HPDE6-E6E7 (cell line): ENCODE data around the gene N4BP2L1.
"Not testable (repeated sequence)": the region's sequence is repeated elsewhere in the genome, so short reads cannot be mapped to it uniquely, and the experiment has no call there.

Experiments
- DNase-seq: peaks from one replicate; pipeline ENCODE4 v3.0.0; 2011; ENCODE audit warnings: missing footprints; ENCODE audit errors: extremely low spot score

Gene N4BP2L1

GRCh38 chr13:32390048-32390447, 37.9 kb downstream of the N4BP2L1 start:
- no peak for DNase-seq

GRCh38 chr13:32385410-32385809, 42.5 kb downstream of the N4BP2L1 start:
- DNase-seq, result no peak

GRCh38 chr13:32384702-32385101, 43.2 kb downstream of the N4BP2L1 start:
- DNase-seq, result no peak

GRCh38 chr13:32383836-32384618, 43.9 kb downstream of the N4BP2L1 start:
- no peak for DNase-seq

GRCh38 chr13:32381539-32381938, 46.4 kb downstream of the N4BP2L1 start:
- no peak for DNase-seq

GRCh38 chr13:32378012-32378411, 49.9 kb downstream of the N4BP2L1 start:
- no peak for DNase-seq

GRCh38 chr13:32376642-32377415, 51.1 kb downstream of the N4BP2L1 start:
- DNase-seq, result no peak

- DNase-seq, result no peak
These were observed 57.1 kb downstream of the N4BP2L1 start for GRCh38 chr13:32370805-32371204.

- no peak for DNase-seq
These were observed 65.4 kb downstream of the N4BP2L1 start for GRCh38 chr13:32362574-32362973.

- DNase-seq, result not testable (repeated sequence)
These were observed 72.0 kb downstream of the N4BP2L1 start for GRCh38 chr13:32355935-32356334.

GRCh38 chr13:32354040-32354439, 73.9 kb downstream of the N4BP2L1 start:
- no peak for DNase-seq

- DNase-seq, result not testable (repeated sequence)
These were observed 77.0 kb downstream of the N4BP2L1 start for GRCh38 chr13:32350839-32351441.
